ENCODE results near the gene TFE3. TPM values are rescaled to one million over a fixed set of nuclear protein-coding genes. Genes with fewer than 3 reads are reported as not detected.

TFE3 gene
- total RNA-seq, 1 experiment from 2014 or later: 71.7 TPM

DNA sequence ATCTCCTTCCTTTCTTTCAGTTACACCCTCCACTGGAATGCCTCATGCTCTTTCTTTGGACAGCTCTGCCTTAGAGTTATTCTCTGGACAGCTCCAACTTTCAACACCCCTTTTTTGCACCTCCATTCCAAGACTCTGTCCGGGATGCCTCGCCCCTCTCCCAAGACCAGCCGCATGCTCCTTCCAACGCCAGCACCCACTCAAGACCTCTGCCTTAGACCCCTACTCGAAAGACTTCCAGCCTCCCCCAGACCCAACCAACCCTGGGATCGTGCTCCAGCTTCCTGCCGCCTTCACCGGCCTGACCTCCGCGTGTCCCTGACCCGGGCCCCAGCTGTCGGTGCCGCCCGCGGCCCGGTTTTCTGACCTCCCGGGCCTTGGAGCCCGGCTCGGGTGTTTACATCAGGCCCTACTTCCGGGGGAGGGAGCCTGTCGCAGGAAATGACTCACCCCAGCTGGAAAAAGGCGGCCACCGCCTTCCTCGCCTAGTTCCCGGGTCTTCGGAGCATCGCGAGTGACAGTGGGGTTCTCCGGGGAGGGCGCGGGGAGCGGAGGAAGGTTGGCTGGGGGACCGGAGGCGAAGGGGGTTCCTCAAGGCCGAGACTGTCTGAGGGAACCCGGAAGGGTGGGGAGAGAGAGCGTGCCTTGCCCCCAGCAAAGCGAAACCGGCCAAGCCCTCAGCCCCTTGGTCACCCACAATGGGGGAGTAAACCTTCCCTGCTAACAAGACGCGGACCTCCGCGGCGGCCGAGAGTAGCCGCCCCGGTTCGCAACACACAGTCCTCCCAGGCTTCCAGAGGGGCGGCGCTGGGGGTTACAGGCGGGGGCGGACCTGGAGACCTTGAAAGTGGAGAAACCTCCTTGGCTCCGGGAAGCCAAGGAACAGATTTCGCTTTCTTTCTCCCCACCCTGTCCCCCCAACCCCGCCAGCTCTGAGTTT is 36.6 kb upstream of the TFE3 start, which contains the start of gene WDR45:
TSS of gene WDR45 (minus strand) at position 399 of the 940 bp plus-strand sequence. CDS start 1,792 bp downstream, outside the sequence.
- intact Hi-C loops (cut with micrococcal nuclease): no loop called here
- Mint-ChIP-seq H3K36me3 (ENCODE audit: insufficient read depth, unreplicated experiment) (peaks cover 15% of the 10 kb centered on the region), H3K9me3 (ENCODE audit: unreplicated experiment) (no peaks in the 10 kb centered on the region), H3K4me1 (ENCODE audit: insufficient read depth, unreplicated experiment) (peaks cover 5% of the 10 kb centered on the region), H3K27me3 (ENCODE audit: insufficient read depth, unreplicated experiment) (no peaks in the 10 kb centered on the region), H3K4me3 (ENCODE audit: unreplicated experiment) (peak within 1 kb of the TSS; percentile 86), H3K27ac (ENCODE audit: low read depth, unreplicated experiment) (peak within 1 kb of the TSS; percentile 88)
- peak; percentile 68 for DNase-seq (ENCODE audit: unreplicated experiment)
- POLR2A ChIA-PET: interaction anchor here (0.6 to 2.2 kb wide), 15 partner anchors 10 to 585 kb away, joined by 3 to 14 read pairs (median 5); partner anchors contain the start of genes CCDC120, GRIPAP1, OTUD5 and SUV39H1
- TF ChIP-seq CTCF (IDR thresholded peaks at IDR 0.05; ENCODE audit: unreplicated experiment): no peak
- BruUV-seq (replicated peaks): TSS peak; percentile 88
- CTCF ChIA-PET: interaction anchor here (0.6 to 1.2 kb wide), 5 partner anchors 30 to 485 kb away, joined by 3 to 7 read pairs (median 3); no protein-coding TSS in a partner anchor

DNA sequence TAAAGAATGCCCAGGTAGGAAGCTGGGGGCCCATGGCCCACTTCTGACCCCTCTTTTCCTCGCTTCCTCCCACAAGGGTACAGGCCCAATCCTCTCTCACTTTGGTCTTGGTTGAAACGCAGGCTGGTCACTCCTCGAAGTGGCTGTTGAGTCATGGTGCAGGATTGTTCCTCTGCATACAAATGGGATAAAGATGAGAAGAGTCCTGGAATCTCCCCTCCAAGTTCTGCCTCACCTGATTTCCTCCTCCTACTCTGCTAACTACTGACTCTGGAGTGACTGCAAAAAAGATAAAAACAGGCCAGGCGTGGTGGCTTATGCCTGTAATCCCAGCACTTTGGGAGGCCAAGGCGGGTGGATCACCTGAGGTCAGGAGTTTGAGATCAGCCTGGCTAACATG is 34.8 kb upstream of the TFE3 start:
- CTCF ChIA-PET: no interaction called here
- no peak for TF ChIP-seq CTCF (IDR thresholded peaks at IDR 0.05; ENCODE audit: unreplicated experiment)
- BruUV-seq (replicated peaks): no TSS peak
- H3K4me3 Mint-ChIP-seq (ENCODE audit: unreplicated experiment): no peak overlapping the region
- H3K27me3 Mint-ChIP-seq (ENCODE audit: insufficient read depth, unreplicated experiment): no peaks in the 10 kb centered on the region
- H3K4me1 Mint-ChIP-seq (ENCODE audit: insufficient read depth, unreplicated experiment): peaks cover 11% of the 10 kb centered on the region
- intact Hi-C loops (cut with micrococcal nuclease): no loop called here
- H3K27ac Mint-ChIP-seq (ENCODE audit: low read depth, unreplicated experiment): peak overlapping the region; percentile 88
- H3K36me3 Mint-ChIP-seq (ENCODE audit: insufficient read depth, unreplicated experiment): peaks cover 28% of the 10 kb centered on the region
- no peak for DNase-seq (ENCODE audit: unreplicated experiment)
- no peaks in the 10 kb centered on the region for H3K9me3 Mint-ChIP-seq (ENCODE audit: unreplicated experiment)
- POLR2A ChIA-PET: no interaction called here

GRCh38 chrX:49075347-49075746 is 32.2 kb upstream of the TFE3 start:
- Mint-ChIP-seq H3K4me3 (ENCODE audit: unreplicated experiment) (no peak overlapping the region), H3K27ac (ENCODE audit: low read depth, unreplicated experiment) (no peak overlapping the region), H3K9me3 (ENCODE audit: unreplicated experiment) (no peaks in the 10 kb centered on the region), H3K4me1 (ENCODE audit: insufficient read depth, unreplicated experiment) (peaks cover 15% of the 10 kb centered on the region), H3K27me3 (ENCODE audit: insufficient read depth, unreplicated experiment) (no peaks in the 10 kb centered on the region), H3K36me3 (ENCODE audit: insufficient read depth, unreplicated experiment) (peaks cover 28% of the 10 kb centered on the region)
- no peak for TF ChIP-seq CTCF (IDR thresholded peaks at IDR 0.05; ENCODE audit: unreplicated experiment)
- BruUV-seq (replicated peaks): no TSS peak
- CTCF ChIA-PET: interaction anchor here (1.5 kb wide), 1 partner anchor 13 kb away, joined by 5 read pairs; no protein-coding TSS in a partner anchor
- intact Hi-C loops (cut with micrococcal nuclease): no loop called here
- DNase-seq (ENCODE audit: unreplicated experiment): no peak
- POLR2A ChIA-PET: no interaction called here

Data from MCF 10A (cell line).